NCI-H2196 treated with DMSO at 0.1 percent for 48 hours (cell line): Measurements from ENCODE around the gene GRXCR2.
"Not testable (repeated sequence)": the region's sequence is repeated elsewhere in the genome, so short reads cannot be mapped to it uniquely, and the experiment has no call there.

Experiments used
- DNase-seq: peaks from one replicate; lab custom pipeline; 2025; ENCODE audit not compliant: unreplicated experiment; lab: John Stamatoyannopoulos, UW

Gene GRXCR2

DNA sequence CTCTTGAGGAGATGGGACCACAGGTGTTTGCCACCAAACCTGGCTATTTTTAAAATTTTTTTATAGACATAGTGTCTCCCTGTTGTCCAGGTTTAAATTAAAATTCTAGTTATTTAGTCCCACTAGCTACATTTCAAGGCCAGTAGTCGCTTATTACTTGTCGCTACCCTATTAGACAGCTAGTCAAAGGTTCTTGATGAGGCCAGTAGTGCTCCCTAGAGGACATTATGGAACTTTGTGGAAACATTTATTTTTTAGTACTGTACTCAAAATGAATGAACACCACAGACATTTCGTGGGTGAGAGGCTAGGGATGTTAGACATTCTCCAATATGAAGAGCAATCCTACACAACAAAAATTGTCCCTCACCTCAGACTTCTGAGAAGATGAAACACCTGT, 14.4 kb upstream of the GRXCR2 start:
- no peak for DNase-seq

DNA sequence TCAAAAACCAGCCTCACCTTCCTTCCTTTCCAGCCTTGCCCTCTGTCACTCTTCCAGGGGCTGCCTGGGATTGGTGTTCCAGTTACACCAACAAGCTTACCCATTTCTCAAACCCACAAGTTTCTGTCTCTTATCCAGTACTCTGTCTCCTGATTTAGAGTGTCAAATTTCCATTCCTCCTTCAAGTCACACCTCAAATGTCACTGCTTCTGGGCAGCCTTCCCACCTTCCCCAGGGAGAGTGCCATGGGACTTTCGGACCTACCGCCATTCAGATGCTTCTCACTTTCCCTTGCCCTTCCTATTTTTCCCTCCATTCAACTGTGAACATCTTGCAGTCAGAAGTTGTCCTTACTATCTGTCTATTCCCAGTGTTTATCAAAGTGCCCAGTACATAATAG, 2.0 kb upstream of the GRXCR2 start:
- DNase-seq = no peak

DNA sequence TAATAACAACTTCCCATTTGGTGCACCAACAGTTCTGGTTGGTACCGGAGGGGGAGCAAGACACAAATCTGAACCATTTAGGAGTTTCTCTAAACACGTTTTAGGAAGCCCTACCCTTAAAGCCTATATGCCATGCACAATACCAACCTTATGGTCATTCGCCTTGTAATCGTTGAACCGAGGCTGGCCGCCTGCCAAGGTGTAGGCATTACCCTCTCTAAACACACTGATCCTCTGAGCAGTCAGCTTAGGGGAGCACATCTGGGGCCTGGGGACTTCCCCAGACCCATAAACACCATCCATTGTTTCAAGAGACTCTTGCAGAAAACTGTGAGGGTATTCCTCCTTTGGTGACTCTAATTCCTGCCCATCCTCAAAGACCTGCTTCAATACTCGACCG, 328 bp downstream of the GRXCR2 start:
- DNase-seq = no peak

DNA sequence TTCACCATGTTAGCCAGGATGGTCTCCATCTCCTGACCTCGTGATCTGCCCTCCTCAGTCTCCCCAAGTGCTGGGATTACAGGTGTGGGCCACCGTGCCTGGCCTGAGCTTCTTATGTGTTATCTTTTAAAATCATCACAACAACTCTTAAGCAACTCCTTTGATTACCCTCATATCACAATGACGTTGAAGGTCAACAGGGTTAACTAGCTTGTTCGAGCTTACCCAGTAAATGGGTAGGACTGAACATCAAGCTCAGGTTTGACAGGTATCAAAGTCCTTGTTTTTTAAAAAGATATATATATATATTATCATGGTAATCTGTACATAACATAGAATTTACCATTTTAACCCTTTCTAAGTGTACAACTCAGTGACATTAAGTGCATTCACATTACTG, 3.1 kb downstream of the GRXCR2 start:
- DNase-seq = no peak

DNA sequence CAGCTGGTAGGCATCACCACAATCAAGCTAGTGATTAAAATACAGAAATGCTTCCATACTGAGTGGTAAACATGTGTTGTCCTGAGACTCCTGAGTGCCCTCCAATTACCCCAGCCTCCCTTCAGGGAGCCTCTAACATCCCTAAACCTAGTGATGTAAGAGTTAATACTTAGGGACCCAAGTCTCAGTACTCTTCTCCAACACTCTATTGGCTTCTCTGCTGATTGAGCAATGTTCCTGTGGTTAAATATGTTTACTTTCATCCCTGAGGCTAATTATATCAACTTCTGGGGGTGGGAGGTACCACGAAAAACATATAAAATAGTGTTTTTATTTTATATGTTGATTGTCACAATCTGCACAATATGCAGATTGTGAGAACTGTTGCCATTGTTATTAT, 5.0 kb downstream of the GRXCR2 start:
- no peak for DNase-seq

DNA sequence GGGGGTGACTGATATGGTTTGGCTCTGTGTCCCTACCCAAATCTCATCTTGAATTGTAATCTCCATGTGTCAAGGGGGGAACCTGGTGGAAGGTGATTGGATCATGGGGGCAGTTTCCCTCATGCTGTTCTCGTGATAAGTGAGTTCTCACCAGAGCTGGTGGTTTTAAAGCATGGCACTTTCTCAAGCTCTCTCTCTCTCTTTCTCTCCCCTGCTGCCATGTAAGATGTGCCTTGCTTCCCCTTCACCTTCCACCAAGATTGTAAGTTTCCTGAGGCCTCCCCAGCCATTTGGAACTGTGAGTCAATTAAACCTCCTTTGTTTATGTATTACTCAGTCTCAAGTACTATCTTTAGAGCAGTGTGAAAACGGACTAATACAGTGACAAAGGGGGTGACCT, 8.4 kb downstream of the GRXCR2 start:
- not testable (repeated sequence) for DNase-seq

DNA sequence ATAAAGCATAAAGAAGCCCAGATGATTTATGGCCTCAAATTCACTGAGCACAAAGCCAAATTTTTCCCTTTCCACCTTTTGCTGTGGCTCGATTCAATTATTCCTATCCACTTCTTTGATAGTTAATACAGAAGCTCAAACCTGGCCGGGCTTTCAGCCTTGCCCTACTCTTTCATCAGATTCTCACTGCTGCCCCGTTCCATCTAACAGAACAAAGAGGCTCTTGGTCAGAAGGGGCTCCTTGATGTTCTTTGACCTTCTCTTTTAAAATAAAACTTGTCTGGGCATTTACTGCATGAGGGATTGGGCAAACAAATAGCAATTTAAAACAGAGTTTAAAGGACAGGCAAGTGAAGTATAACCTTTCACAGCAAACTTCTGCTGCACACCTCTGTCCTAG, 9.8 kb downstream of the GRXCR2 start:
- DNase-seq = no peak

DNA sequence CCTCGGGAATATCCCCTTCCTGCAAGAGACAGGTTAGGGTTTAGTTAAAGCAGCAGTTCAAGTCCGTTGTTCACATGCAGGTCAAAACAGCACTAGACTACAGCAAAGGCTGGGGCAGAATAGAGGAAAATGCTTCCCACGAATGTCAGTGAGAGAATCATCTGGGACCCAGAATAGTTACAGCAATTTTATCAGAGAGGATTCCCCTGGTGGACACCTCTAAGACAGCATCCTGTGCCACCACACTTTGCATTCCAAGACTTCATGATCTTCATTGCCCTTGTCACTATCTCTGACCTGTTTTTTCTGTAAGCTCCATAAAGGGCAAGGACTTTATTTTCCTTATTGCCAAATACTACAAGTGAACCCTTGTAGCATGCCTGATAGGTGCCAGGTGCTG, 12.9 kb downstream of the GRXCR2 start:
- no peak for DNase-seq

DNA sequence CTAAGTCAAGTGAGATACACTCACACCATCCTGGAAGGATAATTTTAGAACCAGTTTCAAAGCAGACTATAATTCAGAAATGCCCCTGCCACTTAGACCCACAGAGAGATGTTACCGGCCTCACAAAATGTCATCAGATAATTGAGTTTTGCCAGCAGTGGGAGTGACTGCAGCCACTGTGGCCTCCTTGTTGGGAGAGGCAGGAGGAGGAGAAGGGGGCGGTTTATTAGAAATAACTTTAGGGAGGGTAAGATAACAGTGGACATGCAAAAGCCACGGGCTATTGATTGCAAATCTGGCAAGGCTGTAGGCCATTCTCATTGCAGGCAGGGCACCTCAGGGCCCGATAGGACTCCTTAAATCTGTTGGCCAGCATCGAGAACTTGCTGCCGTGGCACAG, 13.4 kb downstream of the GRXCR2 start:
- no peak for DNase-seq

DNA sequence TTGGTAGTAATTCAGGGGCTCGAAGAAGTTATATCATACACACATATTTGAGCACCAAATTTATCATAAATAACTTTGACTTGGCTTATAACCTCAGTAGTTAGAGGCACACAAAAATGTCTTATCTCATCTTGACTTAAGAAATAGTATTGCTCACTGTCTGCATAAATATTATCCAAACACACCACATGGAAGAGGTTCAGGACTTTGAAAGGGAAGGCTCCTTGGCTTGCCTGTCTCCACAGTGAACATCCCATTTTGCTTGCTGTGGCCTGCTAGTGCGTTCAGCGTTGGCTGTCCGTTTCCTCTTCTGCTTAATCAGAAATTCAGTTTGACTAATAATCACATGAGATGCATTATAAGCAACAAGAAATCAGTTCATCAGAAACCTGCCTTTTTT, 13.9 kb downstream of the GRXCR2 start:
- no peak for DNase-seq

DNA sequence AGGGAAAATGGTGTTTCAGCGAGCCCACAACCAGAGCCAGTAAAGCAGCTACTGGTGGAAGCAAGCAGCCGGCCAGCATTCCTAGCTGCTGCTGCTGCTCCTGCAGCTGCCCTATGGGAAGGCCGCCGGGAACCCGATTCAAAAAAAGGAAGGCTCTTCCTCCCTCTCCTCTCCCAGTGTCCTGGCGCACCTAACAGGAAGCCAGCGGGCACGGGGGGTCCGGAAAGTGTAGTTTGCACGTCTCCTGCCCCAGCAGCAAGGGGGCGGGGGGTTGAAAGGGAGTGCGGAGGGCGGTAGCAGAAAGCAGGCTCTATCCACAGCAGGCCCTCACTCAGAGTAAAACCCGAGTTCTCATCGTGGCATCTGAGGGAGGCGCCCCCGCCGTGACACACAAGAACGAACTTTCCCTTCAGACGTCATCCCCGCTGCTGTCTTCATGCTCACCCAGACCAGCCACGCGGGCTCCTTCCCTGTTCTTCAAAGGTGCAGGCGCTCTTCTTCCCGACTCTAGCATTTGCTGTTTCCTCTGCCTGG, 16.5 kb downstream of the GRXCR2 start:
- DNase-seq = no peak

DNA sequence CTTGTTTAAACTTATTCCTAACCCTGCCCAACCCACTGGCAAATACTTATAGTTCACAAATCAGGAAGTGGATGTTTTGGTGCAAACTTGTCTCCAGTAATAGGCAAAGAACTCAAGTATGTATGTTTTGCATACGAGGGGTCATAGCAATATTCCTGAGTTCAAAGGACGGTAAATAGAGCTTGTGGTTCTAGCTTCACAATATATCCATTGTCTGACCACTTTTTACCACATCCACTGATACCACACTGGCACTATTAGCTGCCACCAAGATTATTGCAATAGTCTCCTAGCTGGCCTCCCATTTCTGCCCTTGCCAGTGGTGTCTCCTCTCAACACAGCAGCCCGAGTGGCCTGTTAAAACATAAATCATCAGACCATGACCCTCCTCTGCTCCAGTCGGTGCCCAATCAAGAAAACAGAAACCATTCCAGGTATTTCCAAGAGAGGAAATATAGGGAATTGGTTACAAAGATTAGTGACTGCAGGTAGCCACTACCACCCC, 17.0 kb downstream of the GRXCR2 start:
- DNase-seq = no peak

DNA sequence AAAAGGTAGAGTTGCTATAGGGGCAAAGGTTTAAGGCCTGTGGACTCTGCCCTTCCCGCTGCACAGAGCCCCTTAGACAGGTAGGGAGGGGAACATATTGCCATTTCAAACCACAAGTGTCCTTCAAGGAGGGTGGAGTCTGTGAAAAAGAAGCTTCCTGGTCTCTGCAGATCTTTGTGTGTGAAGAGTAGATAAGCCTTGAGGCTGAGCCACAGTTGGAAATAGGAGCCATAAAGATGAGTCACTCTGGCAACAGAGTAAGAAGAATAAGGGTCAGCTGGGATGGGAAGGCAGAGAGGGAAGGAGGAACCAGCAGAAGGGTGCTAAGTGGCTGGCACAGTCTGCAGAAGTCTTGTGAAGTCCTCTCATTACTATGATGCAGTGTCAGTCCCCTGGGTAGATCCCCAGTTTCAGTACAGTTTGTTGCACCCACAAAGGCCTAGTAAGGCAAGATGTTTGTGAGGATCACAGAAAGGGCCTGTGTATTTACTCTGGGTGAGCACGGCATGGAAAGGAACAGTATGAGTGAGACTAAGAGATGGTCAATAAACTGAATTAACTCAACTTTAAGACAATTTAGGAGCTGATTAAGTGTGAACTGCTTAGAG, 18.1 kb downstream of the GRXCR2 start:
- DNase-seq = peak; percentile 28

DNA sequence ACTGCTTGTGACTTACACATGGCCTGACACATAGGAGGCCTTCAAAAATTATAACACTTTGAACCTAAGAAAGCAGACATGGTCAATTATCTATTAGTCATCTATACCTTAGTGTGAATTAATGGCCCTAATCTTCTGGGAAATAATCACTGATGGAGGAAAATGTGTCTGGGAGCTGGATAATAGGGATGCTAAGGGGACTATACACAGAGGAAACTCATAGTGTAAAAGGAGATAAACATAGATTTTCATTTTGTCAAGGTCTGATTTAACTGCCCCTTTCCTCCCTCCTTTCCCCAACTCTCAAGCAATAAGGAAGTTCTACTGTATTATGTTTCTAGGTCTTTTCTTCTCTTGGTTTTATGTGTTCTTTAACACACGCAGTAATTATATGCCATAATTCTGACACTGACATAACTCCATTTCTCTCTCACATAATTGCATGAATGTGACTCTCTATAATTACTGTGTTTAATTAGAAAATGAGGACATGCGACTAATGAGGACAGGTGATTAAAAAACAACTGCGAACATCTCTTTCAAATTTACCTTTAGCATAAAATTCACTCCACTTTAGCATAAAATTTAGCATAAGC, 18.9 kb downstream of the GRXCR2 start:
- DNase-seq = no peak

DNA sequence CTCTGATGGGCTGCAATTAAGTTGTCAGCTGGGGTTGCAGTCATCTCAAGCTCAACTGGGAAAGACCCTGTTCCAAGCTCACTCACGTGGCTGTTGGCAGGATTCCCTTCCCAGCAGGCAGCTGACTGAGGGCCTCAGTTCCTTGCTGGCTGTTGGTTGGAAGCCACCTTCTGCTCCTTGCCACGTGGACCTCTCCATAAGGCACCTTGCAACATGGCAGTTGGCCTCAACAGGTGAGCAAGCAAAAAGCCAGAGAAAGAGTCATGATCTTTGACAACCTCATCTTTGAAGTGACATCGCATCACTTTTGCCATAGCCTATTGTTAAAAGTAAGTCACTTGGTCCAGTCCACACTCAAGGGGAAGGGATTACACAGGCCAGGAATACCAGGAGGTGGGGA, 19.8 kb downstream of the GRXCR2 start:
- no peak for DNase-seq

DNA sequence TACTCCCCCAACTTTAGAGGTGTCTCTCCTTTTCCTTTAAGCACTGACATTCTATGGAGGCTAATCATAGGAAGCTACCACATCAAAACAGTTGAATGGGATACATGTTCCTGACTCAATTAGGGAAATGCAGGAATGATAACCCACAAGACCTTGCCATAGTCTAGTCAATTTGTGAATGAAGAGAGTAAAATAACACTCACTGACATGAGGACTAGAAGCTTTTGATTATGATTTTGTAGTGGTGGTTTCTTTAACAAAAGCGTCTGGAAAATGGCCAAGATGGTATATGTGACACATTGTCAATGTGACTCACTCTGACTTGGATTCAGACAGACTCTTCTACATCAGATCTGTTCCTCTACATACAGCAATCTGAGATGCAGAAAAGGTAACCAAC, 24.0 kb downstream of the GRXCR2 start:
- DNase-seq = no peak

DNA sequence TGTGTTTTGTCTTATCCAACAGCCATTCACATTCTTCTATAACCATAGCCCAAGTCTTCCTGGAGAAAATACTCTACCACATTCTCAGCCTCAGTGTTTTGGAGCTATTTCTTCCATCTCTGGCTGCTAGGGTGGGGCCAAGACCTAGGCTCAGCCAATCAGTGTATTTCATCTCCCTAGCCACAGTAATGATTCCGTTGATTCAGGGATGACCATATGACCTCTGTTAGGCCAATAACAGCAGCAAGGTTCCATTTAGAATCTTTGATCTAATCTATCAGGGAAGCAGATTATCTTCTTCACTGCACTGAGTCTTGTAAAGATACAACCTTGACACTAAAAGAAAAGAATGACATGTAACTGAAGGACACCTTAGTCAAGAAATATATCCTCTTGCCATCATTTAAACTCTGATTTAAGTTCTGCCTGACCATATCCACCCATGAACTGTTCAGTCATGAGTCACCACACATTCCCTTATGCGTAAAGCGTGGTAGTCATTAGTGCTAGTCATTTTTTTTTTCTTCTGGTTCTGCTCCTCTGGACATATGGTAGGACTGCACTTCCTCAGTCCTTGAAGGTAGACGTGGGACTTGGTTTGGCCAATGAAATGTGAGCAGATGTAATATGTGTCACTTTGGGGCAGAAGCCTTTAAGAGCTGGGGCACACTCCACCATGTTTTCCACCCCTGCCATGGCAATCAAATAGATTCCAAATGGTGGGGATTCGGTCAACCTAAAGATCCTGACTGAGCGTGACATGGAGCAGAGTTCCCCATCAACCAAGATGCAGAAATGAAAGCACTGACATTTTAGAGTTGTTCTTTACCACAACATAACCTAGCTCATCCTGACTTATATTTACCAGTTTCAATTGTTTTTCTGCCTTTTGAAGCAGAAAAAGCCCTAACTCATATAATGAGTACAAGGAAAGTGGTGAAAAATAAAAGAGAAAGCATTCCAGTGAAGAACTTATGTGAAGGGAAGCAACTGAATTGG, 25.0 kb downstream of the GRXCR2 start:
- no peak for DNase-seq

DNA sequence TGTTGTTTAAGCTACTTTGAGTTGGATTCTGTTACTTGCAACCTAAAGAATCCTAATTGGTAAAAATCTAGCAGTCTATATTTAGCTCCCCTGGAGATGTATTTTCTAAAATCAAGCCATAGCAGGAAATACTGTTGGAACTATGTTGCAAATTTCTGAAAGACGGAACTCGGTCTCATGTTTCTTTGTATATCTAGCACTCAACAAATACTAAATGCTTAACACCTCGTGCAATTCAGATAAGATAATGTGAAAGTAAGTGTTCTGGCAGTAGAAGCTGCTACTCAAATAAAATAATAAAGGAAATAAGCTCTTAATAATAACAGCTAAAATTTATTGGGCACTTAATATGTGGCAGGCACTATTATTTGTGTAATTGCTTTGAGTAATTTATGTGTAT, 26.7 kb downstream of the GRXCR2 start:
- DNase-seq = no peak

DNA sequence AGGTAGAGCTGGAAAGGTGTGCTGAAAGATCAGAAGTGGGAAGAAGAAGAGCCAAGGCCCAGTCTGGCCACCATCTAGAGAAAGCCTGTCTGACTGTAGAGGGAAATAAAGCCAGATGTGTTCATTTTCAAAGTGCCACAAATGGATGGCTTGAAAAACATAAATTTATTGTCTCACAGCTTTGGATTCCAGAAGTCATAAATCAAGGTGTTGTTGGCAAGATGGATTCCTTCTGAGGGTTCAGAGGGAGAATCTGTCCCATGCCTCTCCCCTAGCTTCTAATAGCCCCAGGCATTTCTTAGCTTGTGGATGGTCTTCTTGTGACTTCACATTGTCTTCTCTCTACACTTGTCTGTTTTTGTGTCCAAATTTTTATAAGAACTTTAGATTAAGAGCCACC, 31.5 kb downstream of the GRXCR2 start:
- DNase-seq = no peak

DNA sequence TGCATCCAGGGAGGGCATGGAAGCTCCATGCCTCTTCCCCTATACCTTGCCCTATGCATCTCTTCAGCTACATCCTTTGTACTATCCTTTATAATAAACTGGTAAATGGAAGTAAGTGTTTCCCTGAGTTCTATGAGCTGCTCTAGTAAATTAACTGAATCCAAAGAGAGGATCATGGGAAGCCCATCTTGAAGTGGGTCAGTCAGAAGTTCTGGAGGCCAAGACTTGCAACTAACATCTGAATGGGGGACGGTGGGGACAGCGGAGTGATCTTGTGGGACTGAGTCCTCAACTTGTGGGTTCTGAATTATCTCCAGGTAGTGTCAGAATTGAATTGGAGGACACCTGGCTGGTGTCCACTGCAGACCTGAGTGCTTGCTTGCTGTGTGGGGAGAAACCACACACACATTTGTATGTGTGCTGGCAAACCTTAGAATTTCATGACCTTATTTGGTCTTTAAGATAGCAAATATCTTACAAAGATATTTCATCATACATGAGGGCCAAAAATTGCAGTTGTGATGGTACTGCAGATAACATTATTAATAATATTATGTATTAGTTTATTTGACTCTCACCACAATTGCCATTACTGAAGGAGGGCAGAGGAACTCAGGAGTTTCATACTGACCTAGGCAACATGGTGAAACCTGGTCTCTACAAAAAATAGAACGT, 32.2 kb downstream of the GRXCR2 start:
- no peak for DNase-seq

DNA sequence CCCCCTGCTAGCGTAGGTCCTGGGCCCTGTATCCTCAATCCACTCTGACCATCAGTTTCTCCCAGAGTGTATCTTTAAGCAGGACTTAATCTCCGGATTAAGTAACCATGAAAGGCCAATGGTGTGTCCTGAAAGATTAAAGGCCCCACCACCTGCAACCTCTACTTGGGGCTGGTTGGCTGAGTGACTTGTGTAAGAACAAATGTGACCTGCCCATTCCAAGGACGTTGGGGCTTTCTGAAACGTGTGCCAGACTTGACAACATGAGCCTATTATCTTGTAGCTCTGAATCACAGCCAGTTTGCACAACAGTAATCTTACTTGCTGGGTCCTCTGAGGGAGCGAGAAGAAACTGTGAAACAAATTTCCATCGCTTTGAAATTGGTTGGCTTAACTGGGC, 34.5 kb downstream of the GRXCR2 start:
- no peak for DNase-seq
